Measurements from ENCODE around the gene ITFG1. TPM values are rescaled to one million over a fixed set of nuclear protein-coding genes. Genes with fewer than 3 reads are reported as not detected.
A peak's percentile ranks its signal among the peaks of the same experiment; 100 is the strongest.

The ITFG1 gene
- polyA plus RNA-seq, 1 donor from 2014 or later, result 18.1 TPM

DNA sequence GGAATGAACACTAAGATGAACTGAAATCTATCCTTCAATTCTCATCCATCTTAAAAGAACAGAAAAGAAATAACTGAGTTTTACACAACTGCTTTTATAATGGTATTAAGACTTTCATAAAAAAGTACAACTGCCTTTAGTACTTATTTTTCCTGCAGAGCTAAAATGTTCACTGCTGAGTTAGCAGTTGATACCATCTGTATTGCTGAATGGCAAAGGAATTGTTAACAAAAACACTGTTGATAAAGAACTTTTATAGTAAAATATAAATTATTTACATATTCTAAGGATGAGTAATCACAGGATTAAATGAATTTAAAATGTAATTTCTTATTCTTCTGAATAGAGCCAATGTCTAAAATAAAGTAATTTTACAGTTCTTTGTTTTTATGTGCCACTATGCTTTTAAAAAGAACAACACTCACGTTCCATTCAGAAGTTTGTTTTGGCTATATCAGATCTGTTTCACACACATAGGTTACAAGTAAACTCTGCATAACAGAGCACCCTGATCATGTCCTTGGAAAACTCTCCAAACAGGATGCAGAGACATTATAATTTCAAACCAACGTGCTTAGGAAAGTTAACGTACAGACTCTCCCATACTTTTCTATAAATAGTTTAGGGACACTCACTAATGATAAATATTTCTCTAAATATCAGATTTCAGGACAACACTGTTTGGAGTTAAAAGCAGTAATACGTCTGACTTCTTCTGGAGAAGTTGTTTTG, 151.1 kb downstream of the ITFG1 start:
- Mint-ChIP-seq H3K9me3 (no peaks in the 10 kb centered on the region), H3K36me3 (peaks cover 17% of the 10 kb centered on the region), H3K4me1 (peaks cover 6 to 9% (median 6%) of the 10 kb centered on the region in 3 donors), H3K27me3 (no peaks in the 10 kb centered on the region), H3K4me3 (no peak overlapping the region), H3K27ac (no peak overlapping the region)

DNA sequence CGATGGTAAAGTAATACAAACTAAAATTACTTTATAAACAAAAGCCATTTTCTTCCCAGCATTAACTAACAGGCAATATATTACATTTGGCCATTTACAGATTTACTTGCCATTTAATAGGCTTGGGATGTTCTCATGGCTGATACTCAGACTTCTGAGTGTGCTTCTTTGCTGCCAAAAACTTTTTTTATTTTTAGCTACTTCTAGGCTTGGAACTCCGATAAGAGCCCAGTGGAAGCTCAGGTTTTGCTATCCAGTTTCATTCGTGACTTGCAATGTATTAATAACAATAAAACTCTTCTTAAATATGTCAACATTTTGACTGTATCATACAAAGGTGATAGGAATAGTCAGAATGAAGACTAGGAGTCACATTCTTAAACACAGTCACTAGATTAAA, 152.3 kb downstream of the ITFG1 start:
- Mint-ChIP-seq H3K4me1 (peaks cover 6 to 9% (median 6%) of the 10 kb centered on the region in 3 donors), H3K27ac (no peak overlapping the region), H3K36me3 (peaks cover 17% of the 10 kb centered on the region), H3K4me3 (no peak overlapping the region), H3K9me3 (no peaks in the 10 kb centered on the region), H3K27me3 (no peaks in the 10 kb centered on the region)

DNA sequence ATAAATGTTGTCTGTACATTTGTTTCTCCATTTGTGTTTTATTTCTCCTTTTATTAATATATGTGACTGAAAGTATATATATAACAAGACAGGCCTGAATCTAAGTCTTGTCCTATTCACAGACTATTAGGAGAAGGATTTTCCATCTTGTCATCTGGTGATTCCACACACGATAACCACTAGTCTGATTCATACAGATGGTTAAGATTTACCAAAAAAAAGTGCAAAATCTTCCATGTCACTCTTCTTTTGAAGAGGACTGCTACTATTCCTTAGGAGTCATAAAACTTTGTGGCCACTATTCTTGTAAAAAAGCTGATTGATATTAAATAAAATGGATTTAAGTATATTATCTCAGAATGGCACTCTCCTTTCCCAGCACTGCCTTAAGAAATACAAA, 156.3 kb downstream of the ITFG1 start:
- no peaks in the 10 kb centered on the region for H3K27me3 Mint-ChIP-seq
- no peak overlapping the region for H3K27ac Mint-ChIP-seq
- no peaks in the 10 kb centered on the region for H3K9me3 Mint-ChIP-seq
- peaks cover 21% of the 10 kb centered on the region for H3K36me3 Mint-ChIP-seq
- no peaks in the 10 kb centered on the region for H3K4me1 Mint-ChIP-seq
- H3K4me3 Mint-ChIP-seq, result no peak overlapping the region

DNA sequence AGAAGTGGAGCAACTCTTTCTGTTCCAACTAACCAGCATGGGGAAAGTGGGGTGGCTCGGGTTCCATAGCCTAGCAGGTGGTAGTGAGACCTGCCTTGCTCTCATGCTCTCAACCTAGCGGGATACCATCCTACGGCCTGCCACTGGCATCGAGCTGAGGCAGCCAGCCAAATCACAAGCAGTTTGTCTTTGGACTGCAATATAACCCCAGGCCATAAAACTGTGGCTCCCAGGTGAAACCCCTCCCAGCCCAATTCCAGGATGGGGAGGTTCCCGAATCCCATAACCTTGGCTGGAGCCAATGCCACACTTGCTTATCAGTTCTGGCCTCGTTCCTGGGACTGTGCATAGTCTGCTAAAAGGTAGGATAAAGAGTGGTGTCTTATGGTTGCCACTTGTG, 161.3 kb downstream of the ITFG1 start:
- no peak overlapping the region for H3K4me3 Mint-ChIP-seq
- H3K27ac Mint-ChIP-seq, result no peak overlapping the region
- no peaks in the 10 kb centered on the region for H3K27me3 Mint-ChIP-seq
- H3K4me1 Mint-ChIP-seq, result peaks cover 0 to 1% (median 0%) of the 10 kb centered on the region in 3 donors
- peaks cover 0 to 4% (median 1%) of the 10 kb centered on the region in 3 donors for H3K9me3 Mint-ChIP-seq
- peaks cover 29% of the 10 kb centered on the region for H3K36me3 Mint-ChIP-seq

DNA sequence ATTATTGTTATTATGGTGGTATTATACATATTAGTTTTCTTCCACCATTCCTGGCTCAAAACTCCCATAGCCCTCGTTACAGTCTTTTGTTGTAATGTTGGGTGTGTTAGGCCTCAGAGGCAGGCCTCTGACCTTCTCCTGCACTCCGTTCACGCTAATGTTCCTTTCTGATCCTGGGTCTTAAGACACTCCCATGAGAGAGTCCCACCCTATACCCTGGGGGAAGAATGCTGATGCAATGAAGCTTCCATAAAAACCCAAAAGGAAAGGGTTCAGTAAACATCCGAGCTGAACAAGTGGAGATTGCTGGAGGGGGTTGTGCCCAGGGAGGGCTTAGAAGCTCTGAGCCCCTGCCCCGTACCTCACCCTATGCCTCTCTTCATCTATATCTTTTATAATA, 175.9 kb downstream of the ITFG1 start:
- Mint-ChIP-seq H3K27me3 (no peaks in the 10 kb centered on the region), H3K27ac (peak overlapping the region in 1 of 3 donors; percentile 17), H3K9me3 (peaks cover 1 to 7% (median 6%) of the 10 kb centered on the region in 3 donors), H3K4me3 (peak overlapping the region in 1 of 4 donors; percentile 45), H3K36me3 (peaks cover 15% of the 10 kb centered on the region), H3K4me1 (no peaks in the 10 kb centered on the region)

DNA sequence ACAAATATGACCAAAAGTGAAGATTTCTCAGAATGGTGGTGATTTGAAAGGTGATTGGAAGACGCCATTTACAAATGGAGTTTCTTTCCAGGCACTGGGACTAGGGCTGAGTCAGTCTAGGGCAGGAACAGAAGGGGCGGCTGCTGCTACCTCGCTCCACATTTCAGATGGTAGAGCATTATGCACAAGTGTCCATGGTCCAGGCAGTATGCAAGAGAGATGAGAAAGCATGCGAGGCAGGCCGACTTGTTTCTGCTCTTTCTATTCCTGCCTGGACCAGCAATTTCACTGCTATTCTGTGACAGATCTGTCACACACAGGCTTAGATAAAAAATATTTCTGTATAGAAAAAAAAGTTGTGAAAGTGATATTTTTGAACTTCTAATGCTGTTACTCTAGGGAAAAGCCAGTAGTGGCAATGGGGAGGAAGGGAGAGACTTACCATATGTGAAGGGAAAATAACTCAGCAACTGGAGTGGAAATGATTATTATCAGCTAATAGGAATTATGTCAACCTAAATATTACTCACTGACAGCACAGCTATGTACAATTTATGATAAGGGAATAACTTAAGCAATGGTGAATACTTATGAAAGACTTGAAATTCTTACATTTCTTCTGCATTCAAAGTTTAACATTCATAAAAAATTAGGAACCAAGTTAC, 182.4 kb downstream of the ITFG1 start:
- peaks cover 8% of the 10 kb centered on the region for H3K36me3 Mint-ChIP-seq
- no peaks in the 10 kb centered on the region for H3K27me3 Mint-ChIP-seq
- H3K4me1 Mint-ChIP-seq, result no peaks in the 10 kb centered on the region
- no peak overlapping the region for H3K4me3 Mint-ChIP-seq
- no peak overlapping the region for H3K27ac Mint-ChIP-seq
- peaks cover 0 to 5% (median under 1%) of the 10 kb centered on the region in 3 donors for H3K9me3 Mint-ChIP-seq

DNA sequence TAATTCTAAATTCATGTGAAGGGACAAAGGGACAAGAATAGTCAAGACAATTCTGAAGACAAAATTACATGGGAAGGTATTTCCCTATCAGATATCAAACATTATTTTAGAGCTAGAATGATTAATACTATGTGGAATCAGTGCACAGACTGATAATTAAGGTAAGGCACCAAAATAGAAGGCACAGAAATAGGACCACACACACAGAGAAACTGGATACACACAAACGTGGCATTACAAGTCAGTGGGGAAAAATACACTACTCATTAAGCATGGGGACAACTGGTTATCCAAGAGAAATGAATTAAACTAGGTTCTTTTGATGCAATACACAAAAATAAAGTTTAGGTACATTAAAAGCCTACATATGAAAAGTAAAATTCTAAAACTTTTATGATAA, 184.3 kb downstream of the ITFG1 start:
- Mint-ChIP-seq H3K27ac (no peak overlapping the region), H3K4me3 (no peak overlapping the region), H3K4me1 (peaks cover 0 to 3% (median 0%) of the 10 kb centered on the region in 3 donors), H3K9me3 (peaks cover 0 to 11% (median 5%) of the 10 kb centered on the region in 3 donors), H3K36me3 (peaks cover 9% of the 10 kb centered on the region), H3K27me3 (no peaks in the 10 kb centered on the region)

DNA sequence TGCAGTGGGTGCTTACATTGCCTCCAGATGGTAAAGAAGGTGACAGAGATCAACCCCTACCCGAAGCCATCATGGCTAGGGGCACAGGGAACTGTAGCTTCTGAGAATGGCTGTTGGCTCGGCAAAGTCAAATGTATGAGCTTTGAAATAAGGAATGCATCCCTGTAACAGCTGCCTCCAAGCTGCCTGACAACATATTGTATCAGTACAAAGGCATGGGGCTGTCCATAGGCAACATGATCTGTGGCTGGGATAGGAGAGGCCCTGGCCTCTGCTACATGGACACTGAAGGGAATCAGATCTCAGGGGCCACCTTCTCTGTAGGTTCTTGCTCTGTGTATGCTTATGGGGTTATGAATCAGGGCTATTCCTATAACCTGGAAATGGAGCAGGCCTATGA, 197.9 kb downstream of the ITFG1 start:
- peaks cover 6% of the 10 kb centered on the region for H3K36me3 Mint-ChIP-seq
- no peak overlapping the region for H3K27ac Mint-ChIP-seq
- H3K27me3 Mint-ChIP-seq, result no peaks in the 10 kb centered on the region
- H3K4me1 Mint-ChIP-seq, result peaks cover 0 to 6% (median 1%) of the 10 kb centered on the region in 3 donors
- H3K4me3 Mint-ChIP-seq, result no peak overlapping the region
- no peaks in the 10 kb centered on the region for H3K9me3 Mint-ChIP-seq

DNA sequence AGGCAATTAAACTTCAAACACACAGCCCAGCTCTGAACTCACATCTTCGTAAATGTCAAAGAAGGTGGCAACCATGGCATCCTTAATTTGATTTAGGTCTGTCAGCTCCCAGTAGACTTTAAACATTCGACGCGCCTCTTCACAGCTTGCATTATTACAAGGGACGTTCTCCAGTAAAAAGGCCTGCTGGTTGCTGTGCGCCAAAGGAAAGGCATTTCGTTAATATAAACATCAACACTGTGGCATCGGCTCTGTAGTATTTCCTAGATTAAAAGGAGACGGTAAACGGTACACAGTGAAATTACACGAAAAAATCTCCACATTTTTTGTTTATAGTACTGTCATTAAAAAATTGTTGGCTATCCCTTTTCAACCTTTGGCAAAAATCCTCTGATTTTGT, 200.4 kb downstream of the ITFG1 start:
- H3K27ac Mint-ChIP-seq, result peak overlapping the region in 1 of 3 donors; percentile 26
- H3K27me3 Mint-ChIP-seq, result no peaks in the 10 kb centered on the region
- peaks cover 0 to 1% (median 1%) of the 10 kb centered on the region in 3 donors for H3K4me1 Mint-ChIP-seq
- H3K36me3 Mint-ChIP-seq, result peaks cover 16% of the 10 kb centered on the region
- H3K4me3 Mint-ChIP-seq, result no peak overlapping the region
- no peaks in the 10 kb centered on the region for H3K9me3 Mint-ChIP-seq

DNA sequence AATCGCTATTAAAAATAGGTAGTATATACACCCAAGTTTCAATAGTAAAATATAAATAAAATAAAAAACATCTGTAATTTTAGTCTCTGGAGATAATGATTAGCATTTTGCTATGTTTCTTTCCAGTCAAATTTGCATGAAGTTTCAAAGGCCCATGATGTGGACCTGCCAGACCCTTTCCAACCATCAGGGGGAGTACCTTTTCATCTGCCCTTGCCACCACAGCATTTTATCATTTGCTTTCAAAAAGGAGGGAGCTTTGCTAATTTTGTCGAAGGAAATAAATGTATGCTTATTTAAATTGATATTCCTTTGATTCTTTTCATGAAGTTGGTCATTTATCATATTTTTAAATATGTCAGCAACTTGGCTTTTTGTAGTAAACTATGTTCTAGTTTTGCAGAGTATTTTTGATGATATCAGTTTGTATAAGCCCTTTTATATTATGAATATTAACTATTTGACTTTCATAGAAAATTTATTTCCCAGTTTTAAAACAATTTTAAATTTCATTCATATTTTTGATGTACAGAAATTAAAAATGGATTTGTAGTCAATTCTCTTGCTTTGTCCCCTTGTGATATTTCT, 201.9 kb downstream of the ITFG1 start:
- H3K27me3 Mint-ChIP-seq, result no peaks in the 10 kb centered on the region
- no peak overlapping the region for H3K4me3 Mint-ChIP-seq

DNA sequence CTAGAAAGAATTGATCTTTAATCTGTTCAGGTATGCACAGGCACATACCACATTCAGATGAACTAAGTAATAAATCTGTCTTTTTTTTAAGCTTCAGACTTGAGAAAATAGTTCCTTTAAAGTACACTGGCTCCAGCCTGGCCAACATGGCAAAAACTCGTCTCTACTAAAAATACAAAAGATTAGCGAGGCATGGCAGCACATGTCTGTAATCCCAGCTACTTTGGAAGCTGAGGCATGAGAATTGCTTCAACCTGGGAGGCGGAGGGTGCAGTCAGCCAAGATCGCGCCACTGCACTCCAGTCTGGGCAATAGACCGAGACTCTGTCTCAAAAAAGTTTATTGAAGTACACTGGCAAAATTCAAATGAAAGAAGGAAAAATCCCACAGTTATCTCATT, 206.1 kb downstream of the ITFG1 start:
- Mint-ChIP-seq H3K27ac (no peak overlapping the region), H3K4me1 (peaks cover 0 to 1% (median 1%) of the 10 kb centered on the region in 3 donors), H3K27me3 (no peaks in the 10 kb centered on the region), H3K36me3 (peaks cover 16% of the 10 kb centered on the region), H3K9me3 (no peaks in the 10 kb centered on the region), H3K4me3 (no peak overlapping the region)

More for the DNA sequence above, 201.9 kb downstream of the ITFG1 start:
- Mint-ChIP-seq H3K36me3 (peaks cover 16% of the 10 kb centered on the region), H3K27ac (no peak overlapping the region), H3K9me3 (no peaks in the 10 kb centered on the region), H3K4me1 (peaks cover 0 to 1% (median 1%) of the 10 kb centered on the region in 3 donors)

DNA sequence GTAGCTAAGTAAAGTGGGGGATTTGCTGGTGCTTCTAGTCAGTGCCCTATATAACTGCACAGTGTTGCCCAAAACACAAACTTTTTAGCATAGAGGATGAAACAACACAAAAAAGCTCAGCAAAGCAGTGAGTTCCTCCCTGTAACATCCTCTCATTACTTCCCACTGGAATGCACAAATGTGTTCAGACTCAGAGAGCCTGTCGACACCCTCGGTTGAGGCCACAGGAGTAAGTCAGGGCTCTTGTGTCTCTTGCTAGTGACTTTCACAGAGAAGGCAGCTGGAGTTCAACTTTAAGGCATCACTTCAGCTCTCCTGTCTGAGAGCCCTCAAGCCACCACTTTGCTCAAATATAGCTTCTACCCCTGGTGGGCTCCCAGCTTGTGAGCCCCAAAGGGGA, 209.9 kb downstream of the ITFG1 start:
- H3K36me3 Mint-ChIP-seq, result peaks cover 7% of the 10 kb centered on the region
- no peaks in the 10 kb centered on the region for H3K4me1 Mint-ChIP-seq
- no peaks in the 10 kb centered on the region for H3K9me3 Mint-ChIP-seq
- no peak overlapping the region for H3K4me3 Mint-ChIP-seq
- H3K27ac Mint-ChIP-seq, result no peak overlapping the region
- H3K27me3 Mint-ChIP-seq, result no peaks in the 10 kb centered on the region

DNA sequence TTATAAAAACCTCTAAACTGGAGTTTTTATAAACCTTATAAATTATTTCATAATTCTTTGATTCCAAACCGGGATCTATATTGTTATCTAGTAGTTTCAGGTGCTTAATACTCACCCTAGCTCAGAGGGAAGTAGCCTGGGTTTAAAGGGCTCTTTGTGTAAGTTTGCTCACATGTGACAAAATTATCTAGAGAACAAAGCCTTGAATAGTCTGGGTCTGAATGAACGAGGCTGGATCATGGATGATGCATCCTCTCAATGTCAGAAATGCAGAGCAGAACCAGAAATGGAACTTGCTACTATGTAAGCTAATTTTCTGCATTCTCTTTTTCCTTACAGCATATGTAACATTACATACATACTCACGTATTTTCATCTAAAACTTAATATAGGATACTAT, 213.2 kb downstream of the ITFG1 start:
- Mint-ChIP-seq H3K4me3 (no peak overlapping the region), H3K27me3 (no peaks in the 10 kb centered on the region), H3K9me3 (no peaks in the 10 kb centered on the region), H3K4me1 (no peaks in the 10 kb centered on the region), H3K27ac (no peak overlapping the region), H3K36me3 (peaks cover 8% of the 10 kb centered on the region)

DNA sequence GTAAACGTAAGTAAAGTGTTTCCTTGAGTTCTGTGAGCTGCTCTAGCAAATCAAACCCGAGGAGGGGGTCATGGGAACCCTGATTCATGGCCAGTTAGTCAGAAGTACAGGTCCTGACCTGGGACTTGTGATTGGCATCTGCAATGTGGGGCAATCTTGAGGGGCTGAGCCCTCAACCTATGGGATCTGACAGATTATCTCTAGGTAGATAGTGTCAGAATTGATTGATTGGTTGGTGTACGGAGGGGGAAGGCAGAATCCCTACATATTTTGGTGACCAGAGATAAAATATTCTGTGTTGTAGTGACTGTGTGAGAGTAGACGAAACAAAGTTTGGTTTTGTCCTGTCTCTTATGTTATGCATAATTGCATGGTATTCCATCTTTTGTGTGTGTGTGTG, 216.7 kb downstream of the ITFG1 start:
- Mint-ChIP-seq H3K36me3 (peaks cover 3% of the 10 kb centered on the region), H3K4me1 (no peaks in the 10 kb centered on the region), H3K27me3 (no peaks in the 10 kb centered on the region), H3K27ac (no peak overlapping the region), H3K4me3 (no peak overlapping the region), H3K9me3 (no peaks in the 10 kb centered on the region)

DNA sequence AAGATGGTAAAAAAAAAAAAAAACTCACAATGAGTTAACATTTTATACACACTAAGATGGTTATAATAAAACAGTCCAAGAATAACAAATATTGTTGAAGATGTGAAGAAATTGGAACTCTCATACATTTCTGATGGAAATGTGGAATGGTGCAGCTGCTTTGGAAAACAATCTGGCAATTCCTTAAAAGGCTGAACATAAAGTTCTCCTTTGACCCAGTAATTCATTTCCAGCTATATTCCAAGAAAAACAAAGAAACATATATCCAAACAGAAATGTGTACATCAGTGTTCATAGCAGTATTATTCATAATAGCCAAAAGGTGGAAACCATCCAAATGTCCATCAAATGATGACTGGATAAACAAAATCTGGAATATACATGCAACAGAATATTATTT, 219.8 kb downstream of the ITFG1 start:
- Mint-ChIP-seq H3K27me3 (no peaks in the 10 kb centered on the region), H3K9me3 (no peaks in the 10 kb centered on the region), H3K36me3 (peaks cover 3% of the 10 kb centered on the region), H3K4me3 (no peak overlapping the region), H3K27ac (no peak overlapping the region), H3K4me1 (no peaks in the 10 kb centered on the region)
